ENCODE data around the gene GRID1. TPM values are rescaled to one million over a fixed set of nuclear protein-coding genes. Genes with fewer than 3 reads are reported as not detected.

Gene GRID1
- total RNA-seq, 2 experiments from 2014 or later = not detected

- DNase-seq = no peak
- Mint-ChIP-seq H3K27me3 (peaks cover 4% of the 10 kb centered on the region), H3K27ac (no peak overlapping the region)
These were observed 306.0 kb downstream of the GRID1 start for GRCh38 chr10:86060386-86061277.

GRCh38 chr10:86059892-86060291, 306.7 kb downstream of the GRID1 start:
- Mint-ChIP-seq H3K4me3 (no peak overlapping the region), H3K27me3 (peaks cover 4% of the 10 kb centered on the region), H3K9me3 (no peaks in the 10 kb centered on the region), H3K36me3 (no peaks in the 10 kb centered on the region), H3K27ac (no peak overlapping the region), H3K4me1 (no peaks in the 10 kb centered on the region)
- ATAC-seq (ENCODE audit: low read depth) (no peak), DNase-seq (no peak)
- POLR2A ChIA-PET = no interaction called here

More at GRCh38 chr10:86060386-86061277, 306.0 kb downstream of the GRID1 start:
- POLR2A ChIA-PET = no interaction called here
- Mint-ChIP-seq H3K4me3 (no peak overlapping the region), H3K4me1 (no peaks in the 10 kb centered on the region), H3K9me3 (no peaks in the 10 kb centered on the region), H3K36me3 (no peaks in the 10 kb centered on the region)
- ATAC-seq (ENCODE audit: low read depth) = no peak

- Mint-ChIP-seq H3K9me3 (no peaks in the 10 kb centered on the region), H3K4me1 (no peaks in the 10 kb centered on the region), H3K36me3 (no peaks in the 10 kb centered on the region), H3K27me3 (peaks cover 4% of the 10 kb centered on the region), H3K27ac (no peak overlapping the region), H3K4me3 (no peak overlapping the region)
- no peak for DNase-seq
- POLR2A ChIA-PET = no interaction called here
- ATAC-seq (ENCODE audit: low read depth) = no peak
These were observed 307.6 kb downstream of the GRID1 start for GRCh38 chr10:86058964-86059363.

- DNase-seq (no peak), ATAC-seq (ENCODE audit: low read depth) (no peak)
- Mint-ChIP-seq H3K27me3 (peaks cover 4% of the 10 kb centered on the region), H3K27ac (no peak overlapping the region), H3K9me3 (no peaks in the 10 kb centered on the region), H3K36me3 (no peaks in the 10 kb centered on the region), H3K4me1 (no peaks in the 10 kb centered on the region), H3K4me3 (no peak overlapping the region)
- POLR2A ChIA-PET = no interaction called here
These were observed 308.9 kb downstream of the GRID1 start for GRCh38 chr10:86057708-86058107.

- POLR2A ChIA-PET = no interaction called here
- H3K4me3 Mint-ChIP-seq = no peak overlapping the region
These were observed 309.9 kb downstream of the GRID1 start for GRCh38 chr10:86056672-86057071.

GRCh38 chr10:86055928-86056327, 310.7 kb downstream of the GRID1 start:
- Mint-ChIP-seq H3K4me3 (no peak overlapping the region), H3K27ac (no peak overlapping the region)
- no peak for DNase-seq

More at GRCh38 chr10:86056672-86057071, 309.9 kb downstream of the GRID1 start:
- no peak for DNase-seq
- no peak overlapping the region for H3K27ac Mint-ChIP-seq
- no peaks in the 10 kb centered on the region for H3K9me3 Mint-ChIP-seq
- H3K27me3 Mint-ChIP-seq = peaks cover 4% of the 10 kb centered on the region
- no peaks in the 10 kb centered on the region for H3K4me1 Mint-ChIP-seq
- ATAC-seq (ENCODE audit: low read depth) = no peak
- no peaks in the 10 kb centered on the region for H3K36me3 Mint-ChIP-seq

GRCh38 chr10:86053675-86054074, 312.9 kb downstream of the GRID1 start:
- Mint-ChIP-seq H3K4me3 (no peak overlapping the region), H3K9me3 (no peaks in the 10 kb centered on the region), H3K27ac (no peak overlapping the region), H3K4me1 (no peaks in the 10 kb centered on the region), H3K27me3 (peaks cover 9% of the 10 kb centered on the region), H3K36me3 (no peaks in the 10 kb centered on the region)
- no peak for DNase-seq
- POLR2A ChIA-PET = no interaction called here
- ATAC-seq (ENCODE audit: low read depth) = no peak

More at GRCh38 chr10:86055928-86056327, 310.7 kb downstream of the GRID1 start:
- no peaks in the 10 kb centered on the region for H3K9me3 Mint-ChIP-seq
- POLR2A ChIA-PET = interaction anchor here (0.7 kb wide), 1 partner anchor 607 kb away, joined by 3 read pairs; no protein-coding TSS in a partner anchor
- H3K36me3 Mint-ChIP-seq = no peaks in the 10 kb centered on the region
- peaks cover 4% of the 10 kb centered on the region for H3K27me3 Mint-ChIP-seq
- no peak for ATAC-seq (ENCODE audit: low read depth)
- no peaks in the 10 kb centered on the region for H3K4me1 Mint-ChIP-seq

- H3K4me1 Mint-ChIP-seq = peaks cover 9% of the 10 kb centered on the region
- ATAC-seq (ENCODE audit: low read depth) (no peak), DNase-seq (no peak)
- H3K9me3 Mint-ChIP-seq = no peaks in the 10 kb centered on the region
- no peaks in the 10 kb centered on the region for H3K36me3 Mint-ChIP-seq
- POLR2A ChIA-PET = no interaction called here
- no peak overlapping the region for H3K4me3 Mint-ChIP-seq
- H3K27me3 Mint-ChIP-seq = peaks cover 14% of the 10 kb centered on the region
- no peak overlapping the region for H3K27ac Mint-ChIP-seq
These were observed 315.0 kb downstream of the GRID1 start for GRCh38 chr10:86051586-86051985.

GRCh38 chr10:86049442-86049841, 317.2 kb downstream of the GRID1 start:
- POLR2A ChIA-PET = no interaction called here
- H3K9me3 Mint-ChIP-seq = no peaks in the 10 kb centered on the region

GRCh38 chr10:86048973-86049372, 317.6 kb downstream of the GRID1 start:
- POLR2A ChIA-PET = no interaction called here
- H3K27ac Mint-ChIP-seq = no peak overlapping the region
- ATAC-seq (ENCODE audit: low read depth) (no peak), DNase-seq (no peak)
- no peaks in the 10 kb centered on the region for H3K9me3 Mint-ChIP-seq
- H3K4me3 Mint-ChIP-seq = no peak overlapping the region
- H3K27me3 Mint-ChIP-seq = peaks cover 17% of the 10 kb centered on the region
- H3K4me1 Mint-ChIP-seq = peaks cover 9% of the 10 kb centered on the region
- no peaks in the 10 kb centered on the region for H3K36me3 Mint-ChIP-seq

More at GRCh38 chr10:86049442-86049841, 317.2 kb downstream of the GRID1 start:
- no peak for DNase-seq
- Mint-ChIP-seq H3K36me3 (no peaks in the 10 kb centered on the region), H3K4me1 (peaks cover 9% of the 10 kb centered on the region), H3K4me3 (no peak overlapping the region), H3K27me3 (peaks cover 17% of the 10 kb centered on the region), H3K27ac (no peak overlapping the region)
- ATAC-seq (ENCODE audit: low read depth) = no peak

GRCh38 chr10:86048571-86048970, 318.0 kb downstream of the GRID1 start:
- Mint-ChIP-seq H3K27ac (no peak overlapping the region), H3K9me3 (no peaks in the 10 kb centered on the region), H3K36me3 (no peaks in the 10 kb centered on the region), H3K27me3 (peaks cover 17% of the 10 kb centered on the region), H3K4me1 (peaks cover 9% of the 10 kb centered on the region), H3K4me3 (no peak overlapping the region)
- DNase-seq (no peak), ATAC-seq (ENCODE audit: low read depth) (no peak)
- POLR2A ChIA-PET = no interaction called here

GRCh38 chr10:86047588-86047987, 319.0 kb downstream of the GRID1 start:
- Mint-ChIP-seq H3K9me3 (no peaks in the 10 kb centered on the region), H3K4me1 (peaks cover 9% of the 10 kb centered on the region), H3K4me3 (no peak overlapping the region), H3K36me3 (no peaks in the 10 kb centered on the region), H3K27ac (no peak overlapping the region), H3K27me3 (peaks cover 17% of the 10 kb centered on the region)
- ATAC-seq (ENCODE audit: low read depth) = no peak
- DNase-seq = no peak
- POLR2A ChIA-PET = no interaction called here

GRCh38 chr10:86046845-86047460, 319.6 kb downstream of the GRID1 start:
- no peak overlapping the region for H3K4me3 Mint-ChIP-seq
- peaks cover 9% of the 10 kb centered on the region for H3K4me1 Mint-ChIP-seq
- no peak overlapping the region for H3K27ac Mint-ChIP-seq
- DNase-seq = no peak
- no peak for ATAC-seq (ENCODE audit: low read depth)
- no peaks in the 10 kb centered on the region for H3K9me3 Mint-ChIP-seq
- POLR2A ChIA-PET = no interaction called here
- peaks cover 17% of the 10 kb centered on the region for H3K27me3 Mint-ChIP-seq
- no peaks in the 10 kb centered on the region for H3K36me3 Mint-ChIP-seq

- H3K36me3 Mint-ChIP-seq = no peaks in the 10 kb centered on the region
- H3K4me1 Mint-ChIP-seq = peaks cover 11% of the 10 kb centered on the region
- H3K4me3 Mint-ChIP-seq = no peak overlapping the region
- POLR2A ChIA-PET = no interaction called here
- H3K9me3 Mint-ChIP-seq = no peaks in the 10 kb centered on the region
- peaks cover 19% of the 10 kb centered on the region for H3K27me3 Mint-ChIP-seq
- ATAC-seq (ENCODE audit: low read depth) = no peak
- no peak overlapping the region for H3K27ac Mint-ChIP-seq
- DNase-seq = no peak
These were observed 320.7 kb downstream of the GRID1 start for GRCh38 chr10:86045896-86046295.

All from activated naive CD8-positive, alpha-beta T cell treated with anti-CD3 and anti-CD28 coated beads, Interleukin-2, amount 10 ng/mL, durations not matched to agents 7 days and 5 days (primary cell).